Endothelial cell (in vitro differentiated cells): ENCODE measurements around the gene RAPGEF2. TPM values are rescaled to one million over a fixed set of nuclear protein-coding genes. Genes with fewer than 3 reads are reported as not detected.

Experiments
- DNase-seq: peaks from one replicate; pipeline ENCODE4 v3.0.0; 2021; ENCODE audit warnings: low spot score
- H3K27ac Mint-ChIP-seq: one replicate; pipeline ENCODE4 v1.8.0; 2021; ENCODE audit warnings: mixed read lengths, inconsistent platforms; ENCODE audit not compliant: unreplicated experiment
- H3K27me3 Mint-ChIP-seq: one replicate; pipeline ENCODE4 v1.8.0; 2021; ENCODE audit warnings: mild to moderate bottlenecking, moderate library complexity, mixed read lengths, inconsistent platforms; ENCODE audit not compliant: unreplicated experiment
- H3K36me3 Mint-ChIP-seq: one replicate; pipeline ENCODE4 v1.8.0; 2021; ENCODE audit warnings: mild to moderate bottlenecking, low read depth, mixed read lengths, inconsistent platforms; ENCODE audit not compliant: unreplicated experiment
- H3K4me1 Mint-ChIP-seq: one replicate; pipeline ENCODE4 v1.8.0; 2021; ENCODE audit warnings: mild to moderate bottlenecking, mixed read lengths, inconsistent platforms; ENCODE audit not compliant: unreplicated experiment
- H3K4me3 Mint-ChIP-seq: one replicate; pipeline ENCODE4 v1.8.0; 2021; ENCODE audit warnings: mild to moderate bottlenecking, mixed read lengths, inconsistent platforms; ENCODE audit not compliant: unreplicated experiment
- H3K9me3 Mint-ChIP-seq: one replicate; pipeline ENCODE4 v1.8.0; 2021; ENCODE audit warnings: mixed read lengths, inconsistent platforms; ENCODE audit not compliant: unreplicated experiment
- CTCF ChIP-seq: fragments of 200-600 bp; sonication (generic); IDR thresholded peaks from one replicate; pipeline ENCODE4 v1.5.0; 2021; ENCODE audit warnings: antibody characterized with exemption; ENCODE audit not compliant: unreplicated experiment
- total RNA-seq: library from RNA; stranded (reverse); fragmentation: NEBNext Ultra II Directional; extraction: Animal tissue kit (Norgen Biotek cat#: 25700); gene quantifications from one replicate; pipeline ENCODE4 v1.2.1, GENCODE V29; 2021; ENCODE audit not compliant: unreplicated experiment

RAPGEF2 gene
- total RNA-seq, 1 donor from 2014 or later = 108 TPM

GRCh38 chr4:159367781-159368080, 264.9 kb downstream of the RAPGEF2 start:
- peaks cover 19% of the 10 kb centered on the region for H3K4me1 Mint-ChIP-seq
- peaks cover 4% of the 10 kb centered on the region for H3K27me3 Mint-ChIP-seq
- no peak overlapping the region for H3K4me3 Mint-ChIP-seq
- no peak for DNase-seq
- no peak for TF ChIP-seq CTCF
- no peaks in the 10 kb centered on the region for H3K9me3 Mint-ChIP-seq
- H3K27ac Mint-ChIP-seq = no peak overlapping the region
- H3K36me3 Mint-ChIP-seq = peaks cover 7% of the 10 kb centered on the region

GRCh38 chr4:159368320-159368719, 265.4 kb downstream of the RAPGEF2 start:
- DNase-seq = no peak
- Mint-ChIP-seq H3K4me1 (peaks cover 16% of the 10 kb centered on the region), H3K4me3 (no peak overlapping the region), H3K27me3 (peaks cover 4% of the 10 kb centered on the region), H3K27ac (no peak overlapping the region), H3K36me3 (peaks cover 3% of the 10 kb centered on the region), H3K9me3 (no peaks in the 10 kb centered on the region)
- TF ChIP-seq CTCF = no peak

GRCh38 chr4:159369256-159369655, 266.4 kb downstream of the RAPGEF2 start:
- DNase-seq = no peak
- Mint-ChIP-seq H3K4me3 (no peak overlapping the region), H3K36me3 (peaks cover 3% of the 10 kb centered on the region), H3K27ac (no peak overlapping the region), H3K27me3 (peaks cover 4% of the 10 kb centered on the region), H3K4me1 (peaks cover 10% of the 10 kb centered on the region), H3K9me3 (no peaks in the 10 kb centered on the region)
- TF ChIP-seq CTCF = no peak

GRCh38 chr4:159370286-159370685, 267.4 kb downstream of the RAPGEF2 start:
- Mint-ChIP-seq H3K9me3 (no peaks in the 10 kb centered on the region), H3K4me1 (peaks cover 8% of the 10 kb centered on the region), H3K27ac (no peak overlapping the region), H3K36me3 (peaks cover 3% of the 10 kb centered on the region), H3K27me3 (peaks cover 4% of the 10 kb centered on the region), H3K4me3 (no peak overlapping the region)
- TF ChIP-seq CTCF = no peak
- no peak for DNase-seq

- Mint-ChIP-seq H3K36me3 (peaks cover 4% of the 10 kb centered on the region), H3K4me1 (peaks cover 2% of the 10 kb centered on the region), H3K27ac (no peak overlapping the region), H3K4me3 (no peak overlapping the region), H3K9me3 (no peaks in the 10 kb centered on the region), H3K27me3 (peaks cover 2% of the 10 kb centered on the region)
- DNase-seq = no peak
- TF ChIP-seq CTCF = no peak
Observed at GRCh38 chr4:159374749-159375530, 272.1 kb downstream of the RAPGEF2 start.
